Tibial nerve (tissue), 4 donors: ENCODE data around the gene TBC1D2B. TPM values are rescaled to one million over a fixed set of nuclear protein-coding genes. Genes with fewer than 3 reads are reported as not detected.
"Not testable (repeated sequence)": the region's sequence is repeated elsewhere in the genome, so short reads cannot be mapped to it uniquely, and the experiment has no call there.

Experiments
- DNase-seq, 2 donors: peaks; one replicate each; pipeline ENCODE4 v3.0.0-alpha.2; 2019; ENCODE audit warnings: low spot score in 2 of 2
- H3K27ac ChIP-seq, 4 donors: fragments of 200-600 bp; sonication (generic) in 3 of 4; one replicate each; pipeline ENCODE4 v1.5.1; 2017 to 2019; ENCODE audit warnings: mild to moderate bottlenecking in 1 of 4
- H3K27me3 ChIP-seq, 2 donors: fragments of 200-600 bp; sonication (generic) in 1 of 2; one replicate each; pipeline versions ENCODE4 v1.5.1 to v1.6.0; 2017 to 2019
- H3K36me3 ChIP-seq, 3 donors: fragments of 200-600 bp; sonication (generic); one replicate each; pipeline ENCODE4 v1.5.1; 2018 to 2019
- H3K4me1 ChIP-seq, 4 donors: fragments of 200-600 bp; sonication (generic) in 3 of 4; one replicate each; pipeline ENCODE4 v1.5.1; 2017 to 2019
- H3K4me3 ChIP-seq, 4 donors: fragments of 200-600 bp; sonication (generic) in 3 of 4; one replicate each; pipeline ENCODE4 v1.5.1; 2017 to 2019; ENCODE audit warnings: mild to moderate bottlenecking in 1 of 4, moderate library complexity in 1 of 4
- H3K9me3 ChIP-seq, 4 donors: fragments of 200-600 bp; sonication (generic) in 3 of 4; one replicate each; pipeline ENCODE4 v1.5.1; 2017 to 2019
- EP300 ChIP-seq, 2 donors: sonication (generic); formaldehyde crosslinking; IDR thresholded peaks; one replicate each; pipeline ENCODE4 v1.6.1; 2017; ENCODE audit warnings: antibody characterized with exemption in 2 of 2, mild to moderate bottlenecking in 1 of 2
- POLR2A ChIP-seq, 2 donors: fragments of 450-650 bp; IDR thresholded peaks; one replicate each; pipeline ENCODE4 v1.6.1; 2017; ENCODE audit warnings: antibody characterized with exemption in 2 of 2, mild to moderate bottlenecking in 2 of 2, moderate library complexity in 2 of 2
- WGBS, 2 donors: methylation state at CpG; one replicate each; pipeline ENCODE4 v1.1.5; 2018; 5-methylcytosine and 5-hydroxymethylcytosine counted together
- total RNA-seq, 4 donors: library from RNA; depleted of rRNA; stranded (reverse); fragments of >200 nt; gene quantifications; one replicate each; pipeline ENCODE4 v1.1.0, GENCODE V29; 2016
- TF ChIP-seq, protein P1 (sequence below), 5 experiments: fragments of 200-600 bp in 3 of 5; fragments of 450-650 bp in 2 of 5; sonication (generic) in 3 of 5; IDR thresholded peaks; one replicate each; pipeline ENCODE4 v1.5.1; 2016 to 2019; ENCODE audit warnings: antibody characterized with exemption in 5 of 5, mild to moderate bottlenecking in 3 of 5, moderate library complexity in 2 of 5

TBC1D2B gene
- total RNA-seq, 4 donors from 2014 or later, result 64.5 to 127 (median 94.5) TPM

DNA sequence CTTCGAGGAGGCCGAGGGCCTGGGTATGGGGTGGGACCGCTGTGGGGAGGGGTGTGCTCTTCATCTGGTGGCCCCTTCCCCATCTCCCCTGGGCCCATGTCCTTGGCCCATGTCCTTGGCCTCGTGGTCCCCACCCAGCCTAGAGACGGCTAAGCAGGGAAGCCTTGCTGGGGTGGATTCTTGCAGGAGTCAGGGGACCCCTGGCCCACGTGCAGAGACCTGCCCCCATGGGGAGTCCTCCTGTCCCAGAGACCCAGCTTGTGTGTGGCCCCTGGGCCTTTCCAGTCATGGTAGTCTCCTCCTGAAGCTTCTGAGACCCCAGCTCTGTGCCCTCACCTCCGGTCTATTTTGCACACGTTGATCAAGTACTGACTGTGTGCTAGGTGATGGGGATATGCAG lies 97.4 kb downstream of the TBC1D2B start:
- WGBS, 2 donors, result 79 to 82% methylated on average over 4 to 5 of the region's 8 CpGs
- no peak for TF ChIP-seq POLR2A (IDR thresholded peaks at IDR 0.05)
- TF ChIP-seq, protein P1, sequence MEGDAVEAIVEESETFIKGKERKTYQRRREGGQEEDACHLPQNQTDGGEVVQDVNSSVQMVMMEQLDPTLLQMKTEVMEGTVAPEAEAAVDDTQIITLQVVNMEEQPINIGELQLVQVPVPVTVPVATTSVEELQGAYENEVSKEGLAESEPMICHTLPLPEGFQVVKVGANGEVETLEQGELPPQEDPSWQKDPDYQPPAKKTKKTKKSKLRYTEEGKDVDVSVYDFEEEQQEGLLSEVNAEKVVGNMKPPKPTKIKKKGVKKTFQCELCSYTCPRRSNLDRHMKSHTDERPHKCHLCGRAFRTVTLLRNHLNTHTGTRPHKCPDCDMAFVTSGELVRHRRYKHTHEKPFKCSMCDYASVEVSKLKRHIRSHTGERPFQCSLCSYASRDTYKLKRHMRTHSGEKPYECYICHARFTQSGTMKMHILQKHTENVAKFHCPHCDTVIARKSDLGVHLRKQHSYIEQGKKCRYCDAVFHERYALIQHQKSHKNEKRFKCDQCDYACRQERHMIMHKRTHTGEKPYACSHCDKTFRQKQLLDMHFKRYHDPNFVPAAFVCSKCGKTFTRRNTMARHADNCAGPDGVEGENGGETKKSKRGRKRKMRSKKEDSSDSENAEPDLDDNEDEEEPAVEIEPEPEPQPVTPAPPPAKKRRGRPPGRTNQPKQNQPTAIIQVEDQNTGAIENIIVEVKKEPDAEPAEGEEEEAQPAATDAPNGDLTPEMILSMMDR (IDR thresholded peaks at IDR 0.05), result no peak
- no peak for TF ChIP-seq EP300 (IDR thresholded peaks at IDR 0.05)
- H3K4me3 ChIP-seq, result no peak overlapping the region
- no peaks in the 10 kb centered on the region for H3K9me3 ChIP-seq
- H3K27ac ChIP-seq, result no peak overlapping the region
- H3K36me3 ChIP-seq, result no peaks in the 10 kb centered on the region
- H3K4me1 ChIP-seq, result peaks cover 0 to 7% (median 0%) of the 10 kb centered on the region in 4 donors
- H3K27me3 ChIP-seq, result no peaks in the 10 kb centered on the region
- no peak for DNase-seq

DNA sequence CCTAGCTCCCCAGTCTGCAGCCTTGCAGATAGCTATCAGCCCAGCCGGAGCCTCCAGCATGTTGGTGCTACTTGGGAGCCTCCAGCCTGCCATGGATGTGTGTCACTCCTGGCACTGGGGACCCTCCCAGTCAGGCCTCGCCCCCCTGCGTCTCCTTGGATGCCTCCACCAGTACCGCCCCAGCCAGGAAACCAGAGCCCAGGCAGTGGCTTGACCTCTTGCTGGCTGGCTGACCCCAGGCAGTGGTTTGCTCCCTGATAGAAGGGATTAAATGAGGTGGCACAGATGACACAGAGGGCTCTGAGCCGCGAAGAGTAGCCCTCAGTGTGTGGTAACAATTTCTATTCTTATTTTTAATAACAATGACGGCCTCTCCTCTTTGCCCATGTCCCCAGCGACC lies 98.4 kb downstream of the TBC1D2B start:
- H3K9me3 ChIP-seq, result not testable (repeated sequence)
- WGBS, 2 donors, result 64 to 70% methylated on average over 6 to 7 of the region's 8 CpGs

DNA sequence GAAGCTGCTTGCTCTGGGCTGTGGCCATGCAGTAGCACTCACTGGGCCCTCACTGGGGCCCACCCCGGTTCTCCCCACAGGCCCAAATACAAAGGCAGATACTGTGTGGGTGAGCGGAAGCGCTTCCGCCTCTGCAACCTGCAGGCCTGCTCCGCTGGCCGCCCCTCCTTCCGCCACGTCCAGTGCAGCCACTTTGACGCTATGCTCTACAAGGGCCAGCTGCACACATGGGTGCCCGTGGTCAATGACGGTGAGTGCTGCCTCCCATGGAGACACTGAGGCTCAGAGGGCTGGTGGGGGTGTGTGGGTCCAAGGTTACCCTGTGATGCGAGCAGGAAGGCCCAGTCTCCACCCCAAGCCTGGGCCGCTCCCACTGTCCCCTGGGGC lies 98.8 kb downstream of the TBC1D2B start:
- not testable (repeated sequence) for H3K9me3 ChIP-seq, H3K36me3 ChIP-seq, DNase-seq, H3K4me3 ChIP-seq, H3K27me3 ChIP-seq, H3K27ac ChIP-seq
- WGBS, 2 donors, result 50% methylated on average over 1 of the region's 13 CpGs; no CpG with 5 or more reads in 1 of the 2 donors
- H3K4me1 ChIP-seq, result peaks cover 0 to 20% (median 4%) of the 10 kb centered on the region in 4 donors

More for the DNA sequence above, 98.4 kb downstream of the TBC1D2B start:
- not testable (repeated sequence) for H3K4me3 ChIP-seq, H3K27me3 ChIP-seq, H3K27ac ChIP-seq, DNase-seq, H3K36me3 ChIP-seq
- peaks cover 0 to 16% (median 0%) of the 10 kb centered on the region in 4 donors for H3K4me1 ChIP-seq

DNA sequence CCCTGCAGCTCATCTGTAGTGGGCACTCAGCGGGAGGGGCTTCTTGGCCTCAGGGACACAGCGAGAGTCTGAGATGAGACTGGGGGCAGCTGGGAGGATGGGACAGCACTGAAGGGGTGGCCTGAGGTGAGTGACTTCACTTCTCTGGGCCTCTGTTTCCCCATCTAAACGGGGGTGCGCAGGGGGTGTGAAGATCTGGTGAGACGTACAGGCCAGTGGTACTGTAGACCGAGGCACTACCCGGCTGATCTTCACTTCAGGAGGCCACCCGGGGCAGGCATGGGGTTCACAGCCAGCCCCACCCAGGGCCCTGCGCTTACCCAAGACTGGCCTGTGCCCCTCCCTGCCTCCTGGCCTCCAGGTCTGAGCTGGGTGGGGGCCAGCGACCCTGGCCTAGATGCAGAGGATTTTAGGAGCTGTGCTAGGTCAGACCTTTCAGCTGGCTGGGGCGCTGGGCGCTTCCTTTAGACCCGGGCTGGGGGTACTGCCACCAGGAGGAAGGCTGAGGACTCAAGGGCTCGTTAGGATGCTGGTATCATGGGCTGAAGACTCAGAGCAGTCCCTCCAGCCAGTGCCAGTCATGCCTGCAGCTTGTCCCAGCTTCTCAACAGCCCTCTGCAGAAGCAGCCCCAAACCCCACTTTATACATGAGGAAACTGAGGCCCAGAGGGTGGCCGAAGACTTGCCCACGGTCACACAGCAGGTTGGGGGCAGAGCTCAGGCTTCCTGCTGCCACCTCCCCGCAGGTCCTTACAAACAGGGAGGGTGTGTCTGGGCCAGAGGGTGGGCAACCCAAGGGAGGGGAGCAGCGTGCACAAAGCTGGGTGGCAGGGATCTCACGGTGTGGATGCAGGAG lies 99.4 kb downstream of the TBC1D2B start:
- peaks cover 0 to 22% (median 5%) of the 10 kb centered on the region in 4 donors for H3K4me1 ChIP-seq
- 93 to 94% methylated on average over 13 to 16 of the region's 19 CpGs for WGBS, 2 donors

DNA sequence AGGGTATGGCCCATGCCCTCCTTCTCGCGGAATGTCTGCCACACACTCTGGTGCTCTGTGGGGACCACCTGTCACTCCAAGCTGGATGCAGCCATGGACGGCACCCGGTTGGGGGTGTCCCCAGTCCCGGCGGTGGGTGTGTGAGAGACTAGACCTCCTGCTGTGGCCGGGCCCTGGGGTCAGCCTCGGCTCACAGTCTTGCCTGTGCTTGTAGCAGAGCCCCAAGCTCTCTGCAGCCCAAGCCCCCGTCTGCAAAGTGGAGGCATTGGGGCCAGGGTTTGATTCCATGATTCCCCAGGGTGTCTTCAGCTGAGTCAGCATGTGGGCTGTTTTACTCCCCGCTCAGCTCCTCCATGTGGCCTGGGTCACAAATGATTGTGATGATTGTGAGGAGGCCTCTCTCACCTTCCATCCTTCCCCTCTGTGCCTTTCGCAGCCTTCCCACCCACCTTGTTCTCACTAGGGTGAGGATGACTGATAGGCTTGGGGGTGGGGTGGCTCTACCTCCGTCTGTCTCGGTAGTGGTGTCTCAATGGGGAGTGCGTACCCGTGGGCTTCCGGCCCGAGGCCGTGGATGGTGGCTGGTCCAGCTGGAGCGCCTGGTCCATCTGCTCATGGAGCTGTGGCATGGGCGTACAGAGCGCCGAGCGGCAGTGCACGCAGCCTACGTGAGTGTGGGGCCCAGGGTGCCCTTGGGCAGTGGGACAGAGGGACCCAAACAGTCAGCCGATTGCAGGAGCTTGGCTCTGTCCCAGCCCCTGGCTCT lies 100.6 kb downstream of the TBC1D2B start:
- WGBS, 2 donors, result 82 to 95% methylated on average over 14 to 16 of the region's 26 CpGs
- H3K9me3 ChIP-seq, H3K27me3 ChIP-seq, H3K4me3 ChIP-seq, H3K36me3 ChIP-seq, DNase-seq, H3K27ac ChIP-seq: not testable (repeated sequence)
- peaks cover 0 to 22% (median 5%) of the 10 kb centered on the region in 4 donors for H3K4me1 ChIP-seq

More for the DNA sequence above, 99.4 kb downstream of the TBC1D2B start:
- H3K4me3 ChIP-seq, H3K36me3 ChIP-seq, DNase-seq, H3K9me3 ChIP-seq, H3K27ac ChIP-seq, H3K27me3 ChIP-seq: not testable (repeated sequence)

DNA sequence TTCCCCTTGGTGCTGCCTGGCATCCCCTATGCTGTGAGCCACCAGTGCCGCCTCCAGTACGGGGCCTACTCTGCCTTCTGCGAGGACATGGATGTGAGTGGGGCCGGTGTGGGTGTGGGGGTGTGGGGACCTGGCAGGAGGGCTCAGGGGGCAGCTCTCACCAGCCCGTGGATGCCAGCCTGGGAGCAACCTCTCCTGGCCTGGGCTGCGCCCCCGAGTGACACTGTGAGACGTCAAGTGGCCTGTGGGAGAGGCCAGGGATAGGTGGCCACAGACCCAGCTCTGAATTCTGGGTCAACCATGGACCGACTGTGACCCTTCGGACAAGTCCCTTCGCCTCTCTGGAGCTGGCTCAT lies 101.4 kb downstream of the TBC1D2B start:
- not testable (repeated sequence) for DNase-seq, H3K4me3 ChIP-seq, H3K9me3 ChIP-seq, H3K27ac ChIP-seq, H3K27me3 ChIP-seq, H3K36me3 ChIP-seq
- peaks cover 0 to 22% (median 5%) of the 10 kb centered on the region in 4 donors for H3K4me1 ChIP-seq
- WGBS, 2 donors, result 95% methylated on average over 4 to 7 of the region's 11 CpGs

DNA sequence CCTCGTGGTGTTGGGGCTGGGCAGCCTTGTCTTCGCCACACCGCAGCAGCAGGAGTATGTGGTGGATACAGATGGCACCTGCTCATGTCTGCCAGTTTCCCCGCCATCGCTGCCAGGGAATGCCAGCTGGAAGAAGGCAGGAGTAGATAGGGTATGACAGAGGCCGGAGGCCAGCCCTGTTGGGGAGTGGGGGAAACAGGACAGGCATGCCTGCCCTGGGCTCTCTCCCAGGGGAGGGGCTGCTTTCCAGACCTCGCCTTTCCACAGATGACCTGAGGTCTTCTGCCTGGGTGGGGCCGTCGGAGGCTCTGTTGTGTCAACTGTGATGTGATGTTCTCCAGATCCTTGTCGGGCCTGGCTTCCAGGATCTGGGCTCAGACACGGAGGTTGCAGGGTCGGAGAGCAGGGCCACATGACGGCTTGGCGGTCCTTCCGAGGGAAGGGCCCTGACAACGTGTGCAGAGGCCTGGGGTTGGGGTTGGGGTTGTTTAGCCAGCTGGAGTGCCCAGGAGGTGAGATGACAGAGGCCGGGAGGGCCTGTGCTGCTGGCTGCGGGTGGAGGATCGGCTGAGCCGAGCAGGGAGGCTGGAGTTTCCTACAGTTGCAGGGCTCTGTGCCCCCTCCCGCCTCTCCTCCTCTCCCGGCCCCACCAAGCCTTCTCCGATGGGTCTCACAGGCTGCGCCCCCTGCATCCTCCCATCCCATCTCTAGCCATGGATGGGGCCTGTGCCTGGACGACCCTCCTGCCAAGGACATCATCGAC lies 102.0 kb downstream of the TBC1D2B start:
- H3K27ac ChIP-seq, result no peak overlapping the region
- H3K4me3 ChIP-seq, result no peak overlapping the region
- peaks cover 0 to 22% (median 5%) of the 10 kb centered on the region in 4 donors for H3K4me1 ChIP-seq
- H3K27me3 ChIP-seq, result no peaks in the 10 kb centered on the region
- WGBS, 2 donors, result 80 to 81% methylated on average over 25 to 26 of the region's 26 CpGs
- no peak for TF ChIP-seq EP300 (IDR thresholded peaks at IDR 0.05)
- TF ChIP-seq POLR2A (IDR thresholded peaks at IDR 0.05), result no peak
- TF ChIP-seq, protein P1 (IDR thresholded peaks at IDR 0.05), result no peak
- no peak for DNase-seq
- H3K9me3 ChIP-seq, result no peaks in the 10 kb centered on the region
- H3K36me3 ChIP-seq, result no peaks in the 10 kb centered on the region
